Erythroblast (primary cell): ENCODE measurements around the gene COX7A2L.

Experiments
- GATA1 ChIP-seq: IDR thresholded peaks from 2 replicates; pipeline ENCODE4 v1.6.1; 2011; ENCODE audit warnings: low read depth, mild to moderate bottlenecking, control low read depth, low read length, moderate library complexity
- POLR2A ChIP-seq: IDR thresholded peaks from 2 replicates; pipeline ENCODE4 v1.6.1; 2011; ENCODE audit warnings: mild to moderate bottlenecking, low read length

- TF ChIP-seq POLR2A, result no peak
- TF ChIP-seq GATA1, result no peak
These were observed 31.3 kb downstream of the COX7A2L start for GRCh38 chr2:42329736-42330135.
